NT2/D1 (cell line): Measurements from ENCODE around the gene AGBL2.

ENCODE experiments used
- SUZ12 ChIP-seq: IDR thresholded peaks from 2 replicates; pipeline ENCODE4 v1.6.1; 2011; ENCODE audit not compliant: insufficient read length, insufficient read depth; ENCODE audit errors: extremely low read depth
- YY1 ChIP-seq: IDR thresholded peaks from 2 replicates; pipeline ENCODE4 v1.6.1; 2011; ENCODE audit not compliant: insufficient read length, insufficient read depth
- ZNF274 ChIP-seq: IDR thresholded peaks from 2 replicates; pipeline ENCODE4 v1.6.1; 2011; ENCODE audit warnings: mild to moderate bottlenecking, low read depth, low read length

- TF ChIP-seq YY1, result no peak
- TF ChIP-seq SUZ12, result no peak
- no peak for TF ChIP-seq ZNF274
Measured at GRCh38 chr11:47711816-47712215, 3.4 kb downstream of the AGBL2 start.
